ENCODE data around the gene PCBD1. TPM values are rescaled to one million over a fixed set of nuclear protein-coding genes. Genes with fewer than 3 reads are reported as not detected.

Gene PCBD1
- polyA plus RNA-seq, 4 donors, result 67.3 to 178 (median 112) TPM

GRCh38 chr10:70931168-70931815 is 42.9 kb upstream of the PCBD1 start:
- 75 to 78% (median 76%) methylated on average over 15 of the region's 15 CpGs for WGBS, 3 donors
- no peak for DNase-seq
- FAIRE-seq, result no peak

GRCh38 chr10:70930263-70931000 is 42.1 kb upstream of the PCBD1 start:
- WGBS, 3 donors, result 70 to 76% (median 76%) methylated on average over 17 of the region's 17 CpGs
- DNase-seq (no peak), FAIRE-seq (no peak)
- H3K27ac ChIP-seq (ENCODE audit: low read depth in 1 of 3, low read length in 2 of 3), result no peak overlapping the region
- H3K36me3 ChIP-seq (ENCODE audit: control insufficient read depth in 3 of 3, insufficient read depth in 2 of 3, low read depth in 1 of 3, low read length in 3 of 3), result no peaks in the 10 kb centered on the region
- peaks cover 0 to 11% (median 0%) of the 10 kb centered on the region in 3 donors for H3K4me1 ChIP-seq (ENCODE audit: control insufficient read depth in 3 of 3, insufficient read depth in 2 of 3, low read depth in 1 of 3, low read length in 2 of 3)
- H3K9me3 ChIP-seq (ENCODE audit: control insufficient read depth in 2 of 2, insufficient read depth in 1 of 2, low read depth in 1 of 2, low read length in 1 of 2), result no peaks in the 10 kb centered on the region
- peaks cover 0 to 3% (median 0%) of the 10 kb centered on the region in 3 donors for H3K27me3 ChIP-seq (ENCODE audit: control insufficient read depth in 3 of 3, insufficient read depth in 3 of 3, low read length in 3 of 3)
- no peak overlapping the region for H3K4me3 ChIP-seq (ENCODE audit: low read depth in 1 of 3, low read length in 3 of 3)

More at GRCh38 chr10:70931168-70931815, 42.9 kb upstream of the PCBD1 start:
- Histone ChIP-seq H3K4me1 (ENCODE audit: control insufficient read depth in 3 of 3, insufficient read depth in 2 of 3, low read depth in 1 of 3, low read length in 2 of 3) (peaks cover 0 to 8% (median 0%) of the 10 kb centered on the region in 3 donors), H3K36me3 (ENCODE audit: control insufficient read depth in 3 of 3, insufficient read depth in 2 of 3, low read depth in 1 of 3, low read length in 3 of 3) (no peaks in the 10 kb centered on the region), H3K27me3 (ENCODE audit: control insufficient read depth in 3 of 3, insufficient read depth in 3 of 3, low read length in 3 of 3) (peaks cover 0 to 3% (median 0%) of the 10 kb centered on the region in 3 donors), H3K4me3 (ENCODE audit: low read depth in 1 of 3, low read length in 3 of 3) (no peak overlapping the region), H3K9me3 (ENCODE audit: control insufficient read depth in 2 of 2, insufficient read depth in 1 of 2, low read depth in 1 of 2, low read length in 1 of 2) (no peaks in the 10 kb centered on the region), H3K27ac (ENCODE audit: low read depth in 1 of 3, low read length in 2 of 3) (no peak overlapping the region)

DNA sequence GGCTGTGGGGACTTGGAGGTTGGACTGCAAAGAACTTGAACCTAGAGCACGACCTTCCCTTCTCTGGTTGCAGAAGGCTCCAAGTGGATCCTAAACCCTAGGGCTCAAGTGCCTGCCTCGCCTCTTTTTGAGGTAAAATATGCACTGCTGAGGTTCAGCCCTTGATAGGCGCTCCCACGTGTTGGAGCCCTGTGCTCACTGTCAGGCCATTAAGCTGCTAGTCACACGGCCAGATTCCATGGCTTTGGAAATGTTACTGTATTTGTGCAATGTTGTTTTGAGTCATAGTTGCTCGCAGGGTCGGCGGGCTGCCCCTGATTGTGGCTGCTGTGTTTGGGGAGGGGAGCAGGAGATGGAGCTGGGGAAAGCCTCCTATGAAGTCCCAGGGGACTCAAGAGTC is 39.8 kb upstream of the PCBD1 start:
- no peak overlapping the region for H3K4me3 ChIP-seq (ENCODE audit: low read depth in 1 of 3, low read length in 3 of 3)
- DNase-seq (no peak), FAIRE-seq (no peak)
- 61 to 72% (median 62%) methylated on average over 8 of the region's 8 CpGs for WGBS, 3 donors
- H3K27me3 ChIP-seq (ENCODE audit: control insufficient read depth in 3 of 3, insufficient read depth in 3 of 3, low read length in 3 of 3), result peaks cover 0 to 3% (median 0%) of the 10 kb centered on the region in 3 donors
- H3K36me3 ChIP-seq (ENCODE audit: control insufficient read depth in 3 of 3, insufficient read depth in 2 of 3, low read depth in 1 of 3, low read length in 3 of 3), result no peaks in the 10 kb centered on the region
- peaks cover 0 to 11% (median 0%) of the 10 kb centered on the region in 3 donors for H3K4me1 ChIP-seq (ENCODE audit: control insufficient read depth in 3 of 3, insufficient read depth in 2 of 3, low read depth in 1 of 3, low read length in 2 of 3)
- H3K27ac ChIP-seq (ENCODE audit: low read depth in 1 of 3, low read length in 2 of 3), result no peak overlapping the region
- no peaks in the 10 kb centered on the region for H3K9me3 ChIP-seq (ENCODE audit: control insufficient read depth in 2 of 2, insufficient read depth in 1 of 2, low read depth in 1 of 2, low read length in 1 of 2)

DNA sequence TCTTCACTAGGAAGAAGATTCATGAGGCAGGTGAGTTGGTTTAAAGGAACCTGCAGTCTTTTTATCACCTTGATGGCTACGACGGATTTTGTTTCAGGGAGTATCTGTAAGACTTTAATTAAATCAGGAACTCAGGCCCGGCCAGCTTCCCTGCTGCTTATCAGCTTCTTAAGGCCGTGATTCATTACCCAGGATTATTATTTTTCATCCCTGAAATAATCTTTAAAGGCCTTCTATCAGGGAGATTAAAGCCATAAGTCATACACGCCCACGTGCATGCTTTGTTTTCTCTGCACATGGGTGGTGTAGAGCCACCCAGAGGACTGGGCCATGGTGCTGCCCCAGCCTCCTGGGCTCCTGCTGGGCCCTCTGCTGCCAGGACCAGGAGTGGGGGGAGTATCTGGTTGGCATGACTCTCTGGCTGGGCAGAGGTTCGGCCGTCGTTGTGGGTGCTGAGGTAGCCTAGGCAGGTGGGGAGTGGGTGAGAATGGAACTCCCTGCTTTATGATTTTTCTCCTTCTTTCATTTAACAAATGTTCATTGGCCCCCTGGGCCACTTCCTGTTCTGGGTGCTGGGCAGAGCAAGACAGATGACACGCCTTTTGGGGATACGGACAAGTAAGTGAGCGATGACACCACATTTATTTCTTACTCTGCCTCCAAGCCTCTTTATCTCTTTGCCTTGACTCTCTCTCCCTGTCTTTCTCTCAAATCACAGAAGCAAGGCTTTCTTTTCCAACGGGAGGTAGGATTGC is 39.0 kb upstream of the PCBD1 start:
- no peaks in the 10 kb centered on the region for H3K9me3 ChIP-seq (ENCODE audit: control insufficient read depth in 2 of 2, insufficient read depth in 1 of 2, low read depth in 1 of 2, low read length in 1 of 2)
- no peaks in the 10 kb centered on the region for H3K36me3 ChIP-seq (ENCODE audit: control insufficient read depth in 3 of 3, insufficient read depth in 2 of 3, low read depth in 1 of 3, low read length in 3 of 3)
- H3K4me3 ChIP-seq (ENCODE audit: low read depth in 1 of 3, low read length in 3 of 3), result no peak overlapping the region
- H3K4me1 ChIP-seq (ENCODE audit: control insufficient read depth in 3 of 3, insufficient read depth in 2 of 3, low read depth in 1 of 3, low read length in 2 of 3), result peaks cover 0 to 11% (median 0%) of the 10 kb centered on the region in 3 donors
- DNase-seq (peak in 1 of 2 donors; percentile 15), FAIRE-seq (no peak)
- H3K27ac ChIP-seq (ENCODE audit: low read depth in 1 of 3, low read length in 2 of 3), result no peak overlapping the region
- 24 to 64% (median 47%) methylated on average over 13 of the region's 13 CpGs for WGBS, 3 donors
- peaks cover 0 to 4% (median 0%) of the 10 kb centered on the region in 3 donors for H3K27me3 ChIP-seq (ENCODE audit: control insufficient read depth in 3 of 3, insufficient read depth in 3 of 3, low read length in 3 of 3)

- 77 to 83% (median 80%) methylated on average over 18 of the region's 18 CpGs for WGBS, 3 donors
- no peaks in the 10 kb centered on the region for H3K36me3 ChIP-seq (ENCODE audit: control insufficient read depth in 3 of 3, insufficient read depth in 2 of 3, low read depth in 1 of 3, low read length in 3 of 3)
- H3K4me1 ChIP-seq (ENCODE audit: control insufficient read depth in 3 of 3, insufficient read depth in 2 of 3, low read depth in 1 of 3, low read length in 2 of 3), result peaks cover 0 to 11% (median 0%) of the 10 kb centered on the region in 3 donors
- FAIRE-seq (no peak), DNase-seq (no peak)
- H3K9me3 ChIP-seq (ENCODE audit: control insufficient read depth in 2 of 2, insufficient read depth in 1 of 2, low read depth in 1 of 2, low read length in 1 of 2), result no peaks in the 10 kb centered on the region
- H3K4me3 ChIP-seq (ENCODE audit: low read depth in 1 of 3, low read length in 3 of 3), result no peak overlapping the region
- no peak overlapping the region for H3K27ac ChIP-seq (ENCODE audit: low read depth in 1 of 3, low read length in 2 of 3)
- H3K27me3 ChIP-seq (ENCODE audit: control insufficient read depth in 3 of 3, insufficient read depth in 3 of 3, low read length in 3 of 3), result peaks cover 0 to 9% (median 0%) of the 10 kb centered on the region in 3 donors
Measured at GRCh38 chr10:70926226-70927000, 38.0 kb upstream of the PCBD1 start.

GRCh38 chr10:70925377-70926225 is 37.2 kb upstream of the PCBD1 start:
- Histone ChIP-seq H3K27ac (ENCODE audit: low read depth in 1 of 3, low read length in 2 of 3) (no peak overlapping the region), H3K9me3 (ENCODE audit: control insufficient read depth in 2 of 2, insufficient read depth in 1 of 2, low read depth in 1 of 2, low read length in 1 of 2) (no peaks in the 10 kb centered on the region), H3K4me1 (ENCODE audit: control insufficient read depth in 3 of 3, insufficient read depth in 2 of 3, low read depth in 1 of 3, low read length in 2 of 3) (peaks cover 0 to 11% (median 0%) of the 10 kb centered on the region in 3 donors), H3K36me3 (ENCODE audit: control insufficient read depth in 3 of 3, insufficient read depth in 2 of 3, low read depth in 1 of 3, low read length in 3 of 3) (no peaks in the 10 kb centered on the region), H3K4me3 (ENCODE audit: low read depth in 1 of 3, low read length in 3 of 3) (no peak overlapping the region), H3K27me3 (ENCODE audit: control insufficient read depth in 3 of 3, insufficient read depth in 3 of 3, low read length in 3 of 3) (peaks cover 0 to 6% (median 0%) of the 10 kb centered on the region in 3 donors)
- WGBS, 3 donors, result 20 to 28% (median 24%) methylated on average over 22 of the region's 22 CpGs
- FAIRE-seq (no peak), DNase-seq (peak; percentile 15 to 62)

- no peak for FAIRE-seq
- peaks cover 0 to 15% (median 0%) of the 10 kb centered on the region in 3 donors for H3K27me3 ChIP-seq (ENCODE audit: control insufficient read depth in 3 of 3, insufficient read depth in 3 of 3, low read length in 3 of 3)
- no peak overlapping the region for H3K27ac ChIP-seq (ENCODE audit: low read depth in 1 of 3, low read length in 2 of 3)
- 53 to 80% (median 64%) methylated on average over 8 of the region's 8 CpGs for WGBS, 3 donors
- no peak for DNase-seq
- peaks cover 0 to 16% (median 0%) of the 10 kb centered on the region in 3 donors for H3K4me1 ChIP-seq (ENCODE audit: control insufficient read depth in 3 of 3, insufficient read depth in 2 of 3, low read depth in 1 of 3, low read length in 2 of 3)
- no peaks in the 10 kb centered on the region for H3K36me3 ChIP-seq (ENCODE audit: control insufficient read depth in 3 of 3, insufficient read depth in 2 of 3, low read depth in 1 of 3, low read length in 3 of 3)
- H3K9me3 ChIP-seq (ENCODE audit: control insufficient read depth in 2 of 2, insufficient read depth in 1 of 2, low read depth in 1 of 2, low read length in 1 of 2), result no peaks in the 10 kb centered on the region
- H3K4me3 ChIP-seq (ENCODE audit: low read depth in 1 of 3, low read length in 3 of 3), result no peak overlapping the region
Measured at GRCh38 chr10:70923696-70924095, 35.3 kb upstream of the PCBD1 start.

All from small intestine (tissue), 7 donors.